WTC11 (cell line): ENCODE results near the gene ADGRF4.

ENCODE experiments used
- IRF2 ChIP-seq: sonication (generic); formaldehyde crosslinking; IDR thresholded peaks from 2 replicates; pipeline ENCODE4 v1.8.0; 2022; ENCODE audit warnings: low read depth, missing genetic modification reagents, borderline replicate concordance
- KAT7 ChIP-seq: sonication (generic); formaldehyde crosslinking; IDR thresholded peaks from 2 replicates; pipeline ENCODE4 v1.8.1; 2023; ENCODE audit warnings: missing genetic modification reagents, mild to moderate bottlenecking, borderline replicate concordance
- TF ChIP-seq, protein P1 (sequence below): fragments of 250-450 bp; sonication (Bioruptor Pico); IDR thresholded peaks from 2 replicates; pipeline ENCODE4 v1.9.0; 2021; ENCODE audit warnings: mild to moderate bottlenecking, borderline replicate concordance
- TF ChIP-seq, protein P2 (sequence below): fragments of 200-600 bp; IDR thresholded peaks from 2 replicates; pipeline ENCODE4 v1.8.0; 2022; ENCODE audit warnings: antibody characterized with exemption
- TF ChIP-seq, protein P3 (sequence below): sonication (generic); formaldehyde crosslinking; IDR thresholded peaks from 2 replicates; pipeline ENCODE4 v1.8.1; 2023; ENCODE audit warnings: mild to moderate bottlenecking, missing genetic modification reagents, moderate library complexity
- TF ChIP-seq, protein P4 (sequence below): sonication (generic); formaldehyde crosslinking; IDR thresholded peaks from 2 replicates; pipeline ENCODE4 v1.8.1; 2022; ENCODE audit warnings: missing genetic modification reagents, borderline replicate concordance
- TF ChIP-seq, protein P5 (sequence below): sonication (generic); formaldehyde crosslinking; IDR thresholded peaks from 2 replicates; pipeline ENCODE4 v1.8.1; 2022; ENCODE audit warnings: low read depth, mild to moderate bottlenecking, moderate library complexity, missing genetic modification reagents, borderline replicate concordance
- TF ChIP-seq, protein P6 (sequence below): sonication (generic); formaldehyde crosslinking; IDR thresholded peaks from 2 replicates; pipeline ENCODE4 v1.8.0; 2022; ENCODE audit warnings: missing genetic modification reagents

DNA sequence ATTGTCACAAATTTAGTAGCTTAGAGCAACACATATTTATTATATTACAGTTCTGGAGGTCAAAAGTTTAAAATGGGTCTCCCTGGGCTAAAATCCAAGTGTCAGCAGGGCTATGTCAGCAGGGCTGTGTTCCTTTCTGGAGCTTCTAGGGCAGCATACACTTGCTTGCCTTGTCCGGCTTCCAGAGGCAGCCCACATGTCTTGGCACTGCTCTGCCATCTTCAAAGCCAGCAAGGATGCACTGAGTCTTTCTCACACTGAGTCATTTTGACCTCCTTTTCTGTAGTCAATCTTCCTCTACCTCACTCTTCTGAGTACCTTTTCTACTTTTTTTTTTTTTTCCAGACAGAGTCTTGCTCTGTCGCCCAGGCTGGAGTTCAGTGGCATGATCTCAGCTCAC, 39.0 kb downstream of the ADGRF4 start:
- TF ChIP-seq KAT7 (CRISPR knock-in tag) (no peak), IRF2 (no peak)
- TF ChIP-seq, protein P1, sequence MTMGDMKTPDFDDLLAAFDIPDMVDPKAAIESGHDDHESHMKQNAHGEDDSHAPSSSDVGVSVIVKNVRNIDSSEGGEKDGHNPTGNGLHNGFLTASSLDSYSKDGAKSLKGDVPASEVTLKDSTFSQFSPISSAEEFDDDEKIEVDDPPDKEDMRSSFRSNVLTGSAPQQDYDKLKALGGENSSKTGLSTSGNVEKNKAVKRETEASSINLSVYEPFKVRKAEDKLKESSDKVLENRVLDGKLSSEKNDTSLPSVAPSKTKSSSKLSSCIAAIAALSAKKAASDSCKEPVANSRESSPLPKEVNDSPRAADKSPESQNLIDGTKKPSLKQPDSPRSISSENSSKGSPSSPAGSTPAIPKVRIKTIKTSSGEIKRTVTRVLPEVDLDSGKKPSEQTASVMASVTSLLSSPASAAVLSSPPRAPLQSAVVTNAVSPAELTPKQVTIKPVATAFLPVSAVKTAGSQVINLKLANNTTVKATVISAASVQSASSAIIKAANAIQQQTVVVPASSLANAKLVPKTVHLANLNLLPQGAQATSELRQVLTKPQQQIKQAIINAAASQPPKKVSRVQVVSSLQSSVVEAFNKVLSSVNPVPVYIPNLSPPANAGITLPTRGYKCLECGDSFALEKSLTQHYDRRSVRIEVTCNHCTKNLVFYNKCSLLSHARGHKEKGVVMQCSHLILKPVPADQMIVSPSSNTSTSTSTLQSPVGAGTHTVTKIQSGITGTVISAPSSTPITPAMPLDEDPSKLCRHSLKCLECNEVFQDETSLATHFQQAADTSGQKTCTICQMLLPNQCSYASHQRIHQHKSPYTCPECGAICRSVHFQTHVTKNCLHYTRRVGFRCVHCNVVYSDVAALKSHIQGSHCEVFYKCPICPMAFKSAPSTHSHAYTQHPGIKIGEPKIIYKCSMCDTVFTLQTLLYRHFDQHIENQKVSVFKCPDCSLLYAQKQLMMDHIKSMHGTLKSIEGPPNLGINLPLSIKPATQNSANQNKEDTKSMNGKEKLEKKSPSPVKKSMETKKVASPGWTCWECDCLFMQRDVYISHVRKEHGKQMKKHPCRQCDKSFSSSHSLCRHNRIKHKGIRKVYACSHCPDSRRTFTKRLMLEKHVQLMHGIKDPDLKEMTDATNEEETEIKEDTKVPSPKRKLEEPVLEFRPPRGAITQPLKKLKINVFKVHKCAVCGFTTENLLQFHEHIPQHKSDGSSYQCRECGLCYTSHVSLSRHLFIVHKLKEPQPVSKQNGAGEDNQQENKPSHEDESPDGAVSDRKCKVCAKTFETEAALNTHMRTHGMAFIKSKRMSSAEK (CRISPR knock-in tag) = no peak
- TF ChIP-seq, protein P2, sequence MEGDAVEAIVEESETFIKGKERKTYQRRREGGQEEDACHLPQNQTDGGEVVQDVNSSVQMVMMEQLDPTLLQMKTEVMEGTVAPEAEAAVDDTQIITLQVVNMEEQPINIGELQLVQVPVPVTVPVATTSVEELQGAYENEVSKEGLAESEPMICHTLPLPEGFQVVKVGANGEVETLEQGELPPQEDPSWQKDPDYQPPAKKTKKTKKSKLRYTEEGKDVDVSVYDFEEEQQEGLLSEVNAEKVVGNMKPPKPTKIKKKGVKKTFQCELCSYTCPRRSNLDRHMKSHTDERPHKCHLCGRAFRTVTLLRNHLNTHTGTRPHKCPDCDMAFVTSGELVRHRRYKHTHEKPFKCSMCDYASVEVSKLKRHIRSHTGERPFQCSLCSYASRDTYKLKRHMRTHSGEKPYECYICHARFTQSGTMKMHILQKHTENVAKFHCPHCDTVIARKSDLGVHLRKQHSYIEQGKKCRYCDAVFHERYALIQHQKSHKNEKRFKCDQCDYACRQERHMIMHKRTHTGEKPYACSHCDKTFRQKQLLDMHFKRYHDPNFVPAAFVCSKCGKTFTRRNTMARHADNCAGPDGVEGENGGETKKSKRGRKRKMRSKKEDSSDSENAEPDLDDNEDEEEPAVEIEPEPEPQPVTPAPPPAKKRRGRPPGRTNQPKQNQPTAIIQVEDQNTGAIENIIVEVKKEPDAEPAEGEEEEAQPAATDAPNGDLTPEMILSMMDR = no peak
- TF ChIP-seq, protein P3, sequence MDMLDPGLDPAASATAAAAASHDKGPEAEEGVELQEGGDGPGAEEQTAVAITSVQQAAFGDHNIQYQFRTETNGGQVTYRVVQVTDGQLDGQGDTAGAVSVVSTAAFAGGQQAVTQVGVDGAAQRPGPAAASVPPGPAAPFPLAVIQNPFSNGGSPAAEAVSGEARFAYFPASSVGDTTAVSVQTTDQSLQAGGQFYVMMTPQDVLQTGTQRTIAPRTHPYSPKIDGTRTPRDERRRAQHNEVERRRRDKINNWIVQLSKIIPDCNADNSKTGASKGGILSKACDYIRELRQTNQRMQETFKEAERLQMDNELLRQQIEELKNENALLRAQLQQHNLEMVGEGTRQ (CRISPR knock-in tag) = no peak
- TF ChIP-seq, protein P4, sequence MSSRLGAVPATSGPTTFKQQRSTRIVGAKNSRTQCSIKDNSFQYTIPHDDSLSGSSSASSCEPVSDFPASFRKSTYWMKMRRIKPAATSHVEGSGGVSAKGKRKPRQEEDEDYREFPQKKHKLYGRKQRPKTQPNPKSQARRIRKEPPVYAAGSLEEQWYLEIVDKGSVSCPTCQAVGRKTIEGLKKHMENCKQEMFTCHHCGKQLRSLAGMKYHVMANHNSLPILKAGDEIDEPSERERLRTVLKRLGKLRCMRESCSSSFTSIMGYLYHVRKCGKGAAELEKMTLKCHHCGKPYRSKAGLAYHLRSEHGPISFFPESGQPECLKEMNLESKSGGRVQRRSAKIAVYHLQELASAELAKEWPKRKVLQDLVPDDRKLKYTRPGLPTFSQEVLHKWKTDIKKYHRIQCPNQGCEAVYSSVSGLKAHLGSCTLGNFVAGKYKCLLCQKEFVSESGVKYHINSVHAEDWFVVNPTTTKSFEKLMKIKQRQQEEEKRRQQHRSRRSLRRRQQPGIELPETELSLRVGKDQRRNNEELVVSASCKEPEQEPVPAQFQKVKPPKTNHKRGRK (CRISPR knock-in tag) = no peak
- TF ChIP-seq, protein P5, sequence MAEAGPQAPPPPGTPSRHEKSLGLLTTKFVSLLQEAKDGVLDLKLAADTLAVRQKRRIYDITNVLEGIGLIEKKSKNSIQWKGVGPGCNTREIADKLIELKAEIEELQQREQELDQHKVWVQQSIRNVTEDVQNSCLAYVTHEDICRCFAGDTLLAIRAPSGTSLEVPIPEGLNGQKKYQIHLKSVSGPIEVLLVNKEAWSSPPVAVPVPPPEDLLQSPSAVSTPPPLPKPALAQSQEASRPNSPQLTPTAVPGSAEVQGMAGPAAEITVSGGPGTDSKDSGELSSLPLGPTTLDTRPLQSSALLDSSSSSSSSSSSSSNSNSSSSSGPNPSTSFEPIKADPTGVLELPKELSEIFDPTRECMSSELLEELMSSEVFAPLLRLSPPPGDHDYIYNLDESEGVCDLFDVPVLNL (CRISPR knock-in tag) = no peak
- TF ChIP-seq, protein P6, sequence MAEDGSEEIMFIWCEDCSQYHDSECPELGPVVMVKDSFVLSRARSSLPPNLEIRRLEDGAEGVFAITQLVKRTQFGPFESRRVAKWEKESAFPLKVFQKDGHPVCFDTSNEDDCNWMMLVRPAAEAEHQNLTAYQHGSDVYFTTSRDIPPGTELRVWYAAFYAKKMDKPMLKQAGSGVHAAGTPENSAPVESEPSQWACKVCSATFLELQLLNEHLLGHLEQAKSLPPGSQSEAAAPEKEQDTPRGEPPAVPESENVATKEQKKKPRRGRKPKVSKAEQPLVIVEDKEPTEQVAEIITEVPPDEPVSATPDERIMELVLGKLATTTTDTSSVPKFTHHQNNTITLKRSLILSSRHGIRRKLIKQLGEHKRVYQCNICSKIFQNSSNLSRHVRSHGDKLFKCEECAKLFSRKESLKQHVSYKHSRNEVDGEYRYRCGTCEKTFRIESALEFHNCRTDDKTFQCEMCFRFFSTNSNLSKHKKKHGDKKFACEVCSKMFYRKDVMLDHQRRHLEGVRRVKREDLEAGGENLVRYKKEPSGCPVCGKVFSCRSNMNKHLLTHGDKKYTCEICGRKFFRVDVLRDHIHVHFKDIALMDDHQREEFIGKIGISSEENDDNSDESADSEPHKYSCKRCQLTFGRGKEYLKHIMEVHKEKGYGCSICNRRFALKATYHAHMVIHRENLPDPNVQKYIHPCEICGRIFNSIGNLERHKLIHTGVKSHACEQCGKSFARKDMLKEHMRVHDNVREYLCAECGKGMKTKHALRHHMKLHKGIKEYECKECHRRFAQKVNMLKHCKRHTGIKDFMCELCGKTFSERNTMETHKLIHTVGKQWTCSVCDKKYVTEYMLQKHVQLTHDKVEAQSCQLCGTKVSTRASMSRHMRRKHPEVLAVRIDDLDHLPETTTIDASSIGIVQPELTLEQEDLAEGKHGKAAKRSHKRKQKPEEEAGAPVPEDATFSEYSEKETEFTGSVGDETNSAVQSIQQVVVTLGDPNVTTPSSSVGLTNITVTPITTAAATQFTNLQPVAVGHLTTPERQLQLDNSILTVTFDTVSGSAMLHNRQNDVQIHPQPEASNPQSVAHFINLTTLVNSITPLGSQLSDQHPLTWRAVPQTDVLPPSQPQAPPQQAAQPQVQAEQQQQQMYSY = no peak
